ENCODE measurements around the gene ZFAND4.
"Not testable (repeated sequence)": the region's sequence is repeated elsewhere in the genome, so short reads cannot be mapped to it uniquely, and the experiment has no call there.

ZFAND4 gene

DNA sequence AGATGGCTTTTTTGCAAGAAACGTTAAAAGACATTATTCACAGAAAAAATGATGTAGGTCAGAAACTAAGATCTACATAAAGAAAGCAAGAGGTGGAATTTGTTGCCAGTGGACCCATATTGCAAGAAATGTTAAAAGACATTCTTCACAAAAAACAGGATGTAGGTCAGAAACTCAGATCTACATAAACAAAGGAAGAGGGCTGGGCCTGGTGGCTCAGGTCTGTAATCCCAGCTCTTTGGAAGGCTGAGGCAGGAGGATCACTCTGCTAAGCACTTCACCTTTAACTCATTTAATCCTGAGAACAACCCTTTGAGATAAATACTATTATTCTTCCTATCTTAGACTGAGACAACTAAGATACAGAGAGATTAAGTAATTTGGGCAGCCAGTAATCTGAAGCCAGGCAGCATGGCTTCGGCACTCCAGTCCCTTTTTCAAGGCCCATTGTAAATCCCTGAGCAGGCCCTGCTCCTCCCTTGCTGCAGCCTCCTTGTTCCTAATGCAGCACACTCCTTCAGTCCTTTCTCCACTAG, 11.6 kb downstream of the ZFAND4 start:
- in situ Hi-C loops (cut with HindIII; ENCODE audit: low sequenced_read_pairs) = no loop called here
- DNase-seq (ENCODE audit: low read depth, low spot score) = no peak
- TF ChIP-seq, protein P1, sequence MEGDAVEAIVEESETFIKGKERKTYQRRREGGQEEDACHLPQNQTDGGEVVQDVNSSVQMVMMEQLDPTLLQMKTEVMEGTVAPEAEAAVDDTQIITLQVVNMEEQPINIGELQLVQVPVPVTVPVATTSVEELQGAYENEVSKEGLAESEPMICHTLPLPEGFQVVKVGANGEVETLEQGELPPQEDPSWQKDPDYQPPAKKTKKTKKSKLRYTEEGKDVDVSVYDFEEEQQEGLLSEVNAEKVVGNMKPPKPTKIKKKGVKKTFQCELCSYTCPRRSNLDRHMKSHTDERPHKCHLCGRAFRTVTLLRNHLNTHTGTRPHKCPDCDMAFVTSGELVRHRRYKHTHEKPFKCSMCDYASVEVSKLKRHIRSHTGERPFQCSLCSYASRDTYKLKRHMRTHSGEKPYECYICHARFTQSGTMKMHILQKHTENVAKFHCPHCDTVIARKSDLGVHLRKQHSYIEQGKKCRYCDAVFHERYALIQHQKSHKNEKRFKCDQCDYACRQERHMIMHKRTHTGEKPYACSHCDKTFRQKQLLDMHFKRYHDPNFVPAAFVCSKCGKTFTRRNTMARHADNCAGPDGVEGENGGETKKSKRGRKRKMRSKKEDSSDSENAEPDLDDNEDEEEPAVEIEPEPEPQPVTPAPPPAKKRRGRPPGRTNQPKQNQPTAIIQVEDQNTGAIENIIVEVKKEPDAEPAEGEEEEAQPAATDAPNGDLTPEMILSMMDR (IDR thresholded peaks at IDR 0.05; ENCODE audit: low read depth, low read length) = no peak
- H3K4me3 ChIP-seq (ENCODE audit: low read depth, low read length) = no peak overlapping the region

DNA sequence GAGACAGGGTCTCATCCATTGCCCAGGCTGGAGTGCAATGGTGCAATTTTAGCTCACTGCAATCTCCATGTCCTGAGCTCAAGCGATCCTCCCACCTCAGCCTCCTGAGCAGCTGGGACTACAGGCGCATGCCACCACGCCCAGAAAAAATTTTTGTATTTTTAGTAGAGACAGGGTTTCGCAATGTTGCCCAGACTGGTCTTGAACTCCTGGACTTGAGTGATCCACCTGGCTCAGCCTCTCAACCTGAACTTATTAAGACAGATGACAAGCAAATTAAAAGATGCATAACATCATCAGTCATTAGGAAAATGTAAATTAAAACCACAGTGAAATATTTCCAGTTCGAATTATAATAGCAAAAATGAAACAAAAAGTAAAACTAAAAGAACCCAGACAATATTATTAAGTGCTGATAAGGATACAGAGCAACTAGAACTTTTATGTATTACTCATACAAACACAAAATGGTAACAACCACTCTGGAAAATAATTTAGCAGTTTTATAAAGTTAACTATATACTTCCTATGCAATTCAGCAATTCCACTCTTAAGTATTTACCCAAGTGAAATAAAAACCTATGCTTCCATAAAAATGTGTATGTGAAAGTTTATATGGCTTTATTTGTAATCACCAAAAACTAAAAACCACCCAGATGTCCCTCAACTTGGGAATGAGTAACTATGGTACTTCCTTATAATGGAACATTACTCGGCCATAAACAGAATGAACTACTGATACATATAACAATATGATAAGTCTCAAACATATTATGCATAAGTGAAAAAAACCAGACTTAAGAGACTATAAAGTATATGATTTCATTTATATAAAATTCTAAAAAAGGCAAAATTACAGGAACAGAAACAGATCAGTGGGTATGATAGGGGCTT, 15.3 kb downstream of the ZFAND4 start:
- DNase-seq (ENCODE audit: low read depth, low spot score) = no peak
- H3K4me3 ChIP-seq (ENCODE audit: low read depth, low read length) = no peak overlapping the region
- in situ Hi-C loops (cut with HindIII; ENCODE audit: low sequenced_read_pairs) = no loop called here
- TF ChIP-seq, protein P1 (IDR thresholded peaks at IDR 0.05; ENCODE audit: low read depth, low read length) = no peak

DNA sequence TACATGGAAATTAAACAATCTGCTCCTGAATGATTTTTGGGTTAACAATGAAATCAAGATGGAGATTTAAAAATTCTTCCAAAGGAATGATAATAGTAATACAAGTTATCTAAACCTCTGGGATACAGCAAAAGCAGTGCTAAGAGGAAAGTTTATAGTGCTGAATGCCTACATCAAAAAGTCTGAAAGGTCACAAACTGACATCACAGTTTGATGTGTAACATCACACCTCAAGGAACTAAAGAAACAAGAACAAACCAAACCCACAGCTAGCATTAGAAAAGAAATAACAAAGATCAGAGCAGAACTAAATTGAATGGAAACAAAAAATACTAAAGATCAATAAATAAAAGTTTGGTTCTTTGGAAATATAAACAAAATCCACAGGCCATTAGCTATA, 17.4 kb downstream of the ZFAND4 start:
- TF ChIP-seq, protein P1 (IDR thresholded peaks at IDR 0.05; ENCODE audit: low read depth, low read length) = no peak
- no peak for DNase-seq (ENCODE audit: low read depth, low spot score)
- H3K4me3 ChIP-seq (ENCODE audit: low read depth, low read length) = no peak overlapping the region
- in situ Hi-C loops (cut with HindIII; ENCODE audit: low sequenced_read_pairs) = no loop called here

DNA sequence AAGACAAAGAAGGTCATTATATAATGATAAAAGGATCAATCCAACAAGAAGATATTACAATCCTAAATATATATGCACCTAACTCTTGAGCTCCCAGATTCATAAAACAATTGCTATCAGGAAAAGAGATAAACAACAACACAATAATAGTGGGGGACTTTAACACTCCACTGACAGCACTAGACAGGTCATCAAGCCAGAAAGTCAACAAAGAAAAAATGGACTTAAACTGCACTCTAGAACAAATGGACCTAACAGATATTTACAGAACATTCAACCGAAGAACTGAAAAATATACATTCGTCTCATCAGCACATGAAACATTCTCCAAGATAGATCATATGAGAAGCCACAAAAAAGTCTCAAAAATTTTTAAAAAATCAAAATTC, 17.8 kb downstream of the ZFAND4 start:
- in situ Hi-C loops (cut with HindIII; ENCODE audit: low sequenced_read_pairs); H3K4me3 ChIP-seq (ENCODE audit: low read depth, low read length); DNase-seq (ENCODE audit: low read depth, low spot score): not testable (repeated sequence)

DNA sequence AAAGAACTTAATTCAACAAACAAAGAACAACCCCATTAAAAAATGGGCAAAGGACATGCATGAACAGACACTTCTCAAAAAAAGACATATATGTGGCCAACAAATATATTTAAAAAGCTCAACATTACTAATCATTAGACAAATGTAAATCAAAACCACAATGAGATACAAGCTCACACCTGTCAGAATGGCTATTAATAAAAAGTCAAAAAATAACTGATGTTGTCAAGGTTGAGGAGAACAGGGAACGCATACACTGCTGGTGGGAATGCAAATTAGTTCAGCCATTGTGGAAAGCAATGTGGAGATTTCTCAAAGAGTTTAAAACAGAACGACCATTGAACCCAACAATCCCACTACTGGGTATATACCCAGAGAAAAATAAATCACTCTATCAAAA, 19.1 kb downstream of the ZFAND4 start:
- in situ Hi-C loops (cut with HindIII; ENCODE audit: low sequenced_read_pairs) = no loop called here
- no peak for DNase-seq (ENCODE audit: low read depth, low spot score)
- H3K4me3 ChIP-seq (ENCODE audit: low read depth, low read length) = no peak overlapping the region
- TF ChIP-seq, protein P1 (IDR thresholded peaks at IDR 0.05; ENCODE audit: low read depth, low read length) = no peak

DNA sequence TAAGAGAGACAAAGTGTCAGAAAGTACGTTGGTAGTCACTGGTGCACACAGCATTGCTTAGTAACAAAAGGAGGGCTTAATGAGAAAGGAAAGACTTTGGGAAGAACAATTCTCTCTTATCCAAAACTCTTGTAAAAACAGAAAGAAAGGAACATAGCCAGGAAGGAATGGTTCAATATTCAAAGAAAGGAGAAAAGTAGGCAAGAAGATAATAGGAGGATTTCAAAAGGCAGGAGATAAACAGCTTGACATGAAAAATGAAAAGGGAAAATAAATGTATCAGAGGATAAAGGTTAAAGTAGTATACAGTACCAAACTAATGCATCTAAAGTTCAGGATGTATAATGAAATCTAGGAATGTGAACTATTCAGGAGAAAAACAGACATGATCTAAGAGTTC, 20.1 kb downstream of the ZFAND4 start:
- no peak overlapping the region for H3K4me3 ChIP-seq (ENCODE audit: low read depth, low read length)
- no peak for DNase-seq (ENCODE audit: low read depth, low spot score)
- TF ChIP-seq, protein P1 (IDR thresholded peaks at IDR 0.05; ENCODE audit: low read depth, low read length) = no peak
- in situ Hi-C loops (cut with HindIII; ENCODE audit: low sequenced_read_pairs) = no loop called here

DNA sequence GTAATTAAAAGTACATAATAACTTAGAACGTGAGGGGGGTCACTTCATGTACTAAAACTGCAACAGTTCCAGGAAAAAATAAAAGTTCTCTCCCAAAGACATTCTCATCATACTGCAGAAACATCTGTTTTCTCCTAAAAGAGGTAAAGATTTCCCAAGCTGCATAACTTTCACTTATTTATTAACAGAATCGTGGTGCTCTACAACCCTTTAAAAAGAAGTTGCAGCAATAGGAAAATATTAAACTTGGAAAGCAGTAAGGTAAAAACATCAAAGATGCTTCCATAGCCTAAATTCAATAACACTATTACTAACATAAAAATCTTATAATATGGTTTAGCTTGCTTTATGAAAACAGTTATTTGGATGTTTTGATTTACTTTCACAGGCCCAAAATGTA, 23.3 kb downstream of the ZFAND4 start:
- TF ChIP-seq, protein P1 (IDR thresholded peaks at IDR 0.05; ENCODE audit: low read depth, low read length) = no peak
- no peak overlapping the region for H3K4me3 ChIP-seq (ENCODE audit: low read depth, low read length)
- DNase-seq (ENCODE audit: low read depth, low spot score) = no peak
- in situ Hi-C loops (cut with HindIII; ENCODE audit: low sequenced_read_pairs) = no loop called here

Data from astrocyte of the spinal cord (primary cell).